ENCODE measurements around the gene ZNF423. TPM values are rescaled to one million over a fixed set of nuclear protein-coding genes. Genes with fewer than 3 reads are reported as not detected.
"Not testable (repeated sequence)": the region's sequence is repeated elsewhere in the genome, so short reads cannot be mapped to it uniquely, and the experiment has no call there.

The ZNF423 gene
- total RNA-seq, 1 donor from 2014 or later = 0.21 TPM

DNA sequence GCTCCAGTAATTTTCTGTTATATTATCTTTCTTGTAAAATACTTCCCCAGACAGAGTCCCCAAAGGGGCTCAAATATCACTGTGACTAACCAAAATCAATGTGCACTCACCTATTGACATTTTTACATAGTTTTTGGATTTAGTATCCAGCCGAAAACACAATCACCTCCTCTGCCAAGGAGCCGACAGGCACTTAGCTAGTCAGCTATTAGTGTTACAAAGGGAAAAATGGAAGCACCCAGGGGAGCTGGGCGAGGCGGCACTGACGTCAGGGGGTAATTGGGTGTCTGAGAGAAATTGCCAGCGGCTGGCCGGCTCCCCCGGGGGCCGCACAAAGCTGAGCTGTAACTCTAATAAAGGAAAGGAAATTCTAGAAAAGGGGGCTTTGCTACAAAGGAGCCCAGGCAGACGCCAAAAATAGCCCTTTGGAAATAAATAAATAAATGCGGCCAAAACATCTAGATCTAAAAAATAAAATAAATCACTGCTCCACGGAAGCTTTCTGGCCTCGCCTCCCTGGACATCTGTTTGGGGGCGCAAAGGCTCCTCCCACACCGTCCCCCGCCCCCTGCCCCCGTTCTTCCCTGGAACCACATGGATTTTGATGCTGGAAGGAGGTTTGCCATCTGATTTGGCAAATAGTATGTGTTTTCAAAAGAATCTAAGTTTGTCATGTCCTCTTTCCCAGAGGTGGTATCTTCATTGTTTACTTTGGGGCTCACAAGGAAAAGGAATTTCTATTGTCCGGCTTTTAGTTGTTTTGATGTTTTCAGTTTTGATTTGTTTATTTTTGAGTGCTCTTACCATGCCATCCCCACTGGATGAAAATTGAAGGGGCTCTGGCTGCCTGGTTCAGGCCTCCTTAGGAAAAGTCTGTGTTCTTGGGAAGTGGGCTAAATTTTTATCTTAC, 156.7 kb downstream of the ZNF423 start:
- no peak for DNase-seq (ENCODE audit: low read depth)

- DNase-seq (ENCODE audit: low read depth) = peak; percentile 1
These were observed 157.5 kb downstream of the ZNF423 start for GRCh38 chr16:49698453-49698815.

GRCh38 chr16:49697631-49698452, 158.1 kb downstream of the ZNF423 start:
- no peak for DNase-seq (ENCODE audit: low read depth)

DNA sequence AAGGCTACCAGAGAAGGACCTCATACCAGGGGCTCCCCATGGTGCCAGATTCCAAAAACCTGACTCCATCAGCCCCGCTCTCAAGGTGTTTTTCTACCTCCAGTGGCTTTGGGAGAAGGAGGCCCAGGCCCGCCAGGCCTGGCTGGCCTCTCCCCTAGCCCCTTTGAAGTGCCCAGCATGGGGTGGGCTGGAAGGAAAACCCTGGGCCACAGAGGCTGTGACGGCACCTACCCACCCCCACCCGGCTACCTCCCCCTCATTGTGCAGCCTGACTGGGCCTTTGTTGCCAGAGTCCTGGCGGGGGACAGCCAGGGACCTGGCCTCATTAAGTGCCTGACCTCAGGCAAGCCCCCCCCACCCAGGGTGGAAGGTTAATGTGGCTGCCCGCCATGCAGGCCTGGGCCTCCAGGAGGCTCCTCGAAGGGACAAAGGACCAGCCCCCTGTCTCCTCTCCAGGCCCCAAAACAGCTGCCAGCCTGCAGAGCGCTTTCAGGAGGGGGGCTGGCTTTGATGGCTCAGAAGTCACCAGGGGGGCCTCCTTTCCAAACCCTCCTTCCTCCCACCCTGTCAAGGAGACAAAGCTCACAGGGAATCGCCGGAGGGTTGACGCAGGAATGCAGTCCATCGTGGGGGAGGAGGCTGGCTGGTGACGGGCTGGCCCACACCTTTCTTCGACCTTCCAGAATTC, 159.4 kb downstream of the ZNF423 start:
- DNase-seq (ENCODE audit: low read depth) = no peak

- no peak for DNase-seq (ENCODE audit: low read depth)
These were observed 160.0 kb downstream of the ZNF423 start for GRCh38 chr16:49695782-49696413.

DNA sequence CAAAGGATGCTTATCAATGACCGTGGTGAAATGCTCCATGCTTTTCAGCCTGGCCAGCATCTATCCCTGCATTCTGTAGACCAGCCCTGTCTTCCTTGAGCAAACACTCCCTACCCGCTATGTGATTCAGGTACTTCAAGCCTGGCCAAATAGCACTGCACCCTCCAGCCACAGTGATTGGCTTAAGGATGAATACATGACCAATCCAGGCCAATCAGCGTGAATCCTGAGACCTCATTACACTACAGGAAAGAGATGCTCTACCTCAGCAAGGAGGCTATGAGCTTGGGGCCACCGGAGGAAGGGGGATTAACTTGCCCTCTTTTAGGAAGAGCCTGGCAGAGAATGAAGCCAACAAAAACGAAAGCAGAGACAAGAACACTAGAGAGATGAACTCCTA, 162.5 kb downstream of the ZNF423 start:
- DNase-seq (ENCODE audit: low read depth) = no peak

DNA sequence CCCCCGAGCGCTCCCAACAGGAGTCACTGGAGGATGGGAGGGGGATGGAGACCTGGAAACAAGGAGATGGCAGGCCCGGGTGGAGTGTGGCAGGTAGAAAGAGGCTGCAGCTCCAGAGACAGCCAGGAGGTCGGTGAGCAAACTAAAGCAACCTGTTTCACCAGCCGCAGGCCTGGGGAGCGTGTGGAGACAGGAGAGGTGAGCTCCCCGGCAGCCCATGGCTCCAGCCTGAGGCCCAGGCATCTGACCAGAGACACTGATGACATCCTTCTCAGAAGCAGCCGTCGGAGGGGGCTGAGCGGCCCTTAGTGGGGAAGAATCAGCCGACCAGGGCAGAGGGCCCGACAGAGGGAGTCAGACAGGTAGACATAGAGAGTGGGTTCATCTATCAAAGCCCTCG, 165.1 kb downstream of the ZNF423 start:
- no peak for DNase-seq (ENCODE audit: low read depth)

DNA sequence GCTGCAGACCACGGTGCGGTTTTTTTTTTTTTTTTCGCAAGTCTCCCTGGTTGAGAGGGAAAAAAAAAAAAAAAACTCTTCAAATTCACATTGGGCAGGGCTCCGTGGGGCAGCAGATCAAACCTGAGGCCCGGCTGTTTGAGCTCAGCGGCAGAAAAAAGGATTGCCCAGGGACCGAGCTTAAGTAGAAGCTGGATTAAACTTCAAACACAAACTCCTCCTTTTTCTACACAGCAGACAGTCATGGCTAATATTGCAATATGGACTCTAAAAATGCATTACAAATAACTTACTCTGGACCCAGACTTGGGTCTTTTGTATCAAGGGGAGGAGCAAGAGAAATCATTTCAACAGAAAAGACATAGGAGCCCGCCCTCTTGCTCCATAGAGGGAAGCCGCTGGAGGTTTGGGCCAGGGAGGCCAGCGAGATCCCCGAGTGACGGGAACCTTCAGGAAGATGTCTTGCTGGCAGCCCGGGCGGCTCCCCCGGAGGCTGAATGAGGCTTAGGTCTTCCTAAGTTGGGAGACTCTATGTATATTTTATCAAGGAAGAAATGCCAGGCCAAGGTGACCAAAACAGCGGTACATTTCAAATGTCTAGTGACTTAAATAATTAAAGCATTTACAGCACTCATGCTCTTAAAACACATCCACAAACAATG, 167.7 kb downstream of the ZNF423 start:
- DNase-seq (ENCODE audit: low read depth) = no peak

GRCh38 chr16:49687476-49688002, 168.4 kb downstream of the ZNF423 start:
- DNase-seq (ENCODE audit: low read depth) = no peak

GRCh38 chr16:49684696-49685095, 171.2 kb downstream of the ZNF423 start:
- no peak for DNase-seq (ENCODE audit: low read depth)

GRCh38 chr16:49682577-49683165, 173.2 kb downstream of the ZNF423 start:
- DNase-seq (ENCODE audit: low read depth) = no peak

DNA sequence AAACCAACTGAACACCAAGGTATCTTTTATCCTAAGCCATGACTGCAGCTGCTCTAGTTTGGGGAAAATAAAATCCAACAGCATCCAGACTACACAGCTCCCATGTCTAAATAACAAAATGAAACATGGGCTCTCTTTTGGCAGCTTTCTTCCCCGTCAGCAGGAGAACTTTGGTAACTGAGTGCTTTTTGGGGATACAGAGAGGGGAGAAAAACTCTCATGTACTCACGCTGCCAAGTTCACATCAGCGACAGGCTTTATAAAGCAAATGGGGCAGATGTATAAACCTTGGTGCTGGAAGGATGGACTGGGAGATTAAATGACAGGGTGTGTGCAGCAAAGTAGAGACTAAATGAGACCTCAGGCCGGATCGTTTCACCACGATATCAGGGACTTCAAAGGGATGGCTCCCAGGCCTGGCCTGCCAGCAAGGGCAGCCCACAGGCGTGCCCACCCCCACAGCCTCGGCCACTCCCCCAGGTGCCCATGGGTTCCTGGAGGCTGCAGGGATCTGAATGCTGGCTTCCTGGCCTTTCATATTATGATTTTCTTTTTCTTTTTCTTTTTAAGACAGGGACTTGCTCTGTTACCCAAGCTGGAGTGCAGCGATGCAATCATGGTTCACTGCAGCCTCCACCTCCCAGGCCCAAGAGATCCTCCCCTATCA, 174.6 kb downstream of the ZNF423 start:
- DNase-seq (ENCODE audit: low read depth) = no peak

DNA sequence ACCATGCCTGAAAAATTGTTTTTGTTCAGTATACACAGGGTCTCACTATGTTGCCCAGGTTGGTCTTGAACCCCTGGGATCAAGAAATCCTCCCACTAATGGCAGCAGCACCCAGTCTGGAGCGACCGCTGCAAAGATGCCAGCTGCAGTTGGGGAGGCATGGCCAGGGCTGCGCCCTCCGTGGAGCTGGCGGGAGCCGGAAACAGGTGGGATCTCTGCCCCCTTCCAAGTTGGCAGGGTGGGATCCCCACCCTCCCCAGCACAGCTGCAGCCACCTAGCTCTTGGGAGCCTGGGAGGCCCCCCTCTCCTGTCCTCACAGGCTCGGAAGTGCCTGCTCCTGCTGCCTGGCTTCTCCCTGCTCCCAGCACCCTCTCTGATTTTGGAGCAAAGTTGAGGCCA, 176.8 kb downstream of the ZNF423 start:
- DNase-seq (ENCODE audit: low read depth) = no peak

DNA sequence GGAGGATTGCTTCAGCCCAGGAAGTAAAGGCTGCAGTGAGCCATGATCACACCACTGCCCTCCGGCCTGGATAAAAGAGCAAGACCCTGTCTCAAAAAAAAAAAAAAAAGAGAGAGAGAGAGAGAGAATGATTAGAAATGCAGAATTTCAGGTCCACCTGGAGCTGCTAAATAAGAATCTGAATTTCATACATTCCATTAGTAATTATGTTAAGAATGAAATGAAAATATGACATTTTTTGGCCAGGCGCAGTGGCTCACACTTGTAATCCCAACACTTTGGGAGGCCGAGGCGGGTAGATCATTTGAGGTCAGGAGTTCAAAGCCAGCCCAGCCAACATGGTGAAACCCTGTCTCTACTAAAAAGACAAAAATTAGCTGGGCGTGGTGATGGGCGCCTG, 178.3 kb downstream of the ZNF423 start:
- not testable (repeated sequence) for DNase-seq (ENCODE audit: low read depth)

GRCh38 chr16:49675413-49675812, 180.5 kb downstream of the ZNF423 start:
- DNase-seq (ENCODE audit: low read depth) = peak; percentile 1

DNA sequence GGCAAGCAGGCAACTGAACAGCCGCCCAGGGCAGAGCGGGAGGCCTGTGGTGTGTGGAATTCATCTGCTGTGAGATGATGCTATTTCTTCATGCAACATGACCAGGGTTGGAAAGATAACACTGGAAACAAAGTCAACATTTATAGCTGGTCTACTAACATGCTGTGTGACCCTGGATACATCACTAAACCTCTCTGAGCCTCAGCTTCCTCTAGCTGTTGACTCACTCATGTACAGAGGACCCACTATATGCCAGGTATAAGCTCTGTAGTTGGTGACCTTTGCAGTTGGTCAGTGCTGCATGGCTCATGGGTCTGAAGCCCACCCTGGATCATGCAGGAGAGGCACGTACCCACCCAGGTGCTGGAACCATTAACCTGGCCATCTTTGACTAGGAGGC, 180.9 kb downstream of the ZNF423 start:
- DNase-seq (ENCODE audit: low read depth) = no peak

GRCh38 chr16:49674351-49674851, 181.5 kb downstream of the ZNF423 start:
- peak; percentile 17 for DNase-seq (ENCODE audit: low read depth)

- DNase-seq (ENCODE audit: low read depth) = no peak
These were observed 182.5 kb downstream of the ZNF423 start for GRCh38 chr16:49673442-49673841.

- DNase-seq (ENCODE audit: low read depth) = no peak
These were observed 183.2 kb downstream of the ZNF423 start for GRCh38 chr16:49672753-49673152.

All from myocyte (in vitro differentiated cells).